ENCODE results near the gene MGAT4B. TPM values are rescaled to one million over a fixed set of nuclear protein-coding genes. Genes with fewer than 3 reads are reported as not detected.

The MGAT4B gene
- total and polyA plus RNA-seq, 12 donors, result 58.6 to 123 (median 98.0) TPM

DNA sequence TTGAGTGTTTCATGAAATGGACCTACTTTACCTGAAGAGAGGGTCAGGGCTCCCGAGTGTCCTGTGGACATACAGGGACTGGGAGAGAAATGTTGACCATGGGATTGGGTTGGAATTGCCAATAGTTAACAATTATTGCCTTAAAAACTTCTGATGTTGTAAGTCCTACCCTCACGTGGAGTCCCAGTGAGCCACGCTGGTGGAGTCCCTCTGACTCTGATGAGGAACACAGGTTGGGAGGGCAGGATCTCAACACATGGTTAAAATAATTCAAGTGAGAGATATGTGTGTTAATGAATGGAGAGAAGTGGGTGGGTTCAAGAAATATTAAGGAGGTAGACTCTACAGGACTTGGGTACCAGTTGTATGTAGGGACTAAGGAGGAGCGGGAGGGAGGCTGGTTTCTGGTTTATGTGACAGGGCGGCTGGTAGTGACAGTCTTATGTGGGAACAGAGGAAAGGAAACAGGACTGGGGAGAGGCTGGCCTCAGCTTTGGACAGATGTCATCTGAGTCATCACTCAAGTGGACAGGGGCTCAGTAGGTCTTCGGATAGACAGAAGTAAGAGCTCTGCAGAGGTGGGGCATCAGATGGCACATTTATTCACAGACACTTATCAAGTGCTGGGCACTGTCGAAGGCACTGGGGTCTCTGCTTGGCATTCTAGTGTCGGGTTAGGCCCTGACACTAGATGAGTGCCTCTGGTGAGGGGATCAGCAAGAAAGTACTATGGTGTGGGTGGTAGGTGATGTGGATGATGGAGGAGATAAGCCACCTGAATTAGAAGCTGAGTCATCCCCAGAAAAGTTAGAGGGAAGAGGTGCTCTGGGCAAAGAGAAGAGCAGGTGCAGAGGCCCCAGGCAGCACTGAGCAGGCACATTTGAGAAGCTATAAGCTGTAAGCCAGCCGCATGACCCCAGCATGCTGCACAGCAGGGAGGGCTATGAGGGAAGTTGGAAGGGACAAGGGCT, 46.8 kb downstream of the MGAT4B start:
- H3K9me3 ChIP-seq, result no peaks in the 10 kb centered on the region
- 81% methylated on average over 9 of the region's 9 CpGs for WGBS, 2 donors
- peak overlapping the region in 1 of 10 donors; percentile 56 for H3K27ac ChIP-seq
- intact Hi-C loops (cut with DNase I), result loop anchor here in 4 of 10 donors (5.0 to 10.0 kb wide), 4 partner anchors 37 to 147 kb away; partner anchors contain the start of genes TBC1D9B (in 2 of the 4) and MRNIP (in 1 of the 4)
- TF ChIP-seq, protein P1, sequence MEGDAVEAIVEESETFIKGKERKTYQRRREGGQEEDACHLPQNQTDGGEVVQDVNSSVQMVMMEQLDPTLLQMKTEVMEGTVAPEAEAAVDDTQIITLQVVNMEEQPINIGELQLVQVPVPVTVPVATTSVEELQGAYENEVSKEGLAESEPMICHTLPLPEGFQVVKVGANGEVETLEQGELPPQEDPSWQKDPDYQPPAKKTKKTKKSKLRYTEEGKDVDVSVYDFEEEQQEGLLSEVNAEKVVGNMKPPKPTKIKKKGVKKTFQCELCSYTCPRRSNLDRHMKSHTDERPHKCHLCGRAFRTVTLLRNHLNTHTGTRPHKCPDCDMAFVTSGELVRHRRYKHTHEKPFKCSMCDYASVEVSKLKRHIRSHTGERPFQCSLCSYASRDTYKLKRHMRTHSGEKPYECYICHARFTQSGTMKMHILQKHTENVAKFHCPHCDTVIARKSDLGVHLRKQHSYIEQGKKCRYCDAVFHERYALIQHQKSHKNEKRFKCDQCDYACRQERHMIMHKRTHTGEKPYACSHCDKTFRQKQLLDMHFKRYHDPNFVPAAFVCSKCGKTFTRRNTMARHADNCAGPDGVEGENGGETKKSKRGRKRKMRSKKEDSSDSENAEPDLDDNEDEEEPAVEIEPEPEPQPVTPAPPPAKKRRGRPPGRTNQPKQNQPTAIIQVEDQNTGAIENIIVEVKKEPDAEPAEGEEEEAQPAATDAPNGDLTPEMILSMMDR (IDR thresholded peaks at IDR 0.05), result no peak
- no peak overlapping the region for H3K4me3 ChIP-seq
- DNase-seq (no peak), ATAC-seq (peak in 3 of 8 donors; percentile 34 to 62 (median 52))
- H3K36me3 ChIP-seq, result peaks cover 0 to 3% (median 0%) of the 10 kb centered on the region in 9 donors
- H3K4me1 ChIP-seq, result peaks cover 11 to 97% (median 77%) of the 10 kb centered on the region in 9 donors
- H3K27me3 ChIP-seq, result no peaks in the 10 kb centered on the region

DNA sequence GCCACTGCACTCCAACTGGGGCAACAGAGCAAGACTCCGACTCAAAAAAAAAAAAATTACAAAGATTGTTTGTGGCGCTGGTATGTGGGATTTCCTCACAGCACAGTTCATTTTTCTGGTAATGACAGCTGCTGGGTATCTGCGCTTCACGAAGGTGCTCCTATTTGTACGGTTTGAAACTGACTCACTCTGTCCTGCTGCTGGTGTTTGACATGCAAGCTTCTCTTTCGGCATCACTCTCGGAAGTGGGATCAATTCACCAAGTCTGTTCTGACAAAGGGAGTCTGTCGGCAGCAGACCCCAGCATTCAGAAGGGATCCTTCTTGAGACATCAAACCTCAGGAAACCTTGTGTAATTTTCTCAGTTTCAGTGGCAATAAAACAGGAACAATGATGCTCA, 47.7 kb downstream of the MGAT4B start:
- DNase-seq (no peak), ATAC-seq (no peak)
- WGBS, 2 donors, result 86 to 88% methylated on average over 8 of the region's 8 CpGs
- no peak overlapping the region for H3K4me3 ChIP-seq
- intact Hi-C loops (cut with DNase I), result no loop called here
- H3K36me3 ChIP-seq, result peaks cover 0 to 3% (median 0%) of the 10 kb centered on the region in 9 donors
- peaks cover 11 to 97% (median 79%) of the 10 kb centered on the region in 9 donors for H3K4me1 ChIP-seq
- no peaks in the 10 kb centered on the region for H3K27me3 ChIP-seq
- H3K27ac ChIP-seq, result peak overlapping the region in 1 of 10 donors; percentile 56
- TF ChIP-seq, protein P1 (IDR thresholded peaks at IDR 0.05), result no peak
- H3K9me3 ChIP-seq, result no peaks in the 10 kb centered on the region

DNA sequence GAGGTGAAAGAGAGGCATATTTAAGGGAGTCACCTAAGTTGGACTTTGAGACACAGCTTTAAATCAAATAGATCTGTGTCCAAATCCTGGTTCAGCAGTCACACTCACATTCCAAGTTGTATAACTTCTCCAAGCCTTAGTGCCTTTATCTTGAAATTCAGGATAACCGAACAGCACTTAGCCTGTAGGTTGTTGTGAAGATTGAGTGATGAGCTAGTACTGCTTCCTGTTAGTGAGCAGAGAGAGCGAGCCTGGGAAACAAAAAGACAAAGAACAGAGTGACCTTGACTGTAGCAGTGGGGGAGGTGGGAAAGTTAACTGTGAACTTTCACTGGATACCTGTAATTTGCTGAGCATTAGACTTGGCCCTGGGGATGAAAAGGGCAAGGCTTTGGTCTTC, 51.6 kb downstream of the MGAT4B start:
- Histone ChIP-seq H3K4me1 (peaks cover 5 to 73% (median 49%) of the 10 kb centered on the region in 9 donors), H3K36me3 (peaks cover 0 to 13% (median 0%) of the 10 kb centered on the region in 9 donors), H3K27ac (peak overlapping the region in 6 of 10 donors; percentile 23 to 51 (median 36)), H3K9me3 (no peaks in the 10 kb centered on the region), H3K27me3 (no peaks in the 10 kb centered on the region), H3K4me3 (no peak overlapping the region)
- ATAC-seq (peak in 5 of 8 donors; percentile 30 to 65 (median 57)), DNase-seq (no peak)
- intact Hi-C loops (cut with DNase I), result no loop called here
- TF ChIP-seq, protein P1 (IDR thresholded peaks at IDR 0.05), result no peak
- 10 to 28% methylated on average over 2 of the region's 2 CpGs for WGBS, 2 donors

DNA sequence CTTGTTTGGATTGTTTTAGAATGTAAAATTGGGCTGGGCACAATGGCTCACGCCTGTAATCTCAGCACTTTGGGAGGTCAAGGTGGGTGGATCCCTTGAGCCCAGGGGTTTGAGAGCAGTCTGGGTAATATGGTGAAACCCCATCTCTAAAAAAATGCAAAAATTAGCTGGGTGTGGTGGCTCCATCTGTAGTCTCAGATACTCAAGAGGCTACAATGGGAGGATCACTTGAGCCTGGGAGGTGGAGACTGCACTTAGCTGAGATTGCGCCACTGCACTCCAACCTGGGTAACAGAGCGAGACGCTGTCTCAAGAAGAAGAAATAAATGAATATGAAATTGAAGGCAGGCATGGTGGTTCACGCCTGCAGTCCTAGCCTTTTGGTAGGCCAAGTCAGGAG, 52.7 kb downstream of the MGAT4B start:
- no peak for ATAC-seq
- intact Hi-C loops (cut with DNase I), result no loop called here
- H3K27ac ChIP-seq, result no peak overlapping the region
- DNase-seq, result no peak
- H3K4me1 ChIP-seq, result peaks cover 5 to 71% (median 45%) of the 10 kb centered on the region in 9 donors
- 95 to 97% methylated on average over 5 of the region's 5 CpGs for WGBS, 2 donors
- H3K9me3 ChIP-seq, result no peaks in the 10 kb centered on the region
- no peak overlapping the region for H3K4me3 ChIP-seq
- TF ChIP-seq, protein P1 (IDR thresholded peaks at IDR 0.05), result no peak
- no peaks in the 10 kb centered on the region for H3K27me3 ChIP-seq
- H3K36me3 ChIP-seq, result peaks cover 0 to 20% (median 0%) of the 10 kb centered on the region in 9 donors
